WTC11 (cell line): ENCODE results near the gene CD300LG. TPM values are rescaled to one million over a fixed set of nuclear protein-coding genes. Genes with fewer than 3 reads are reported as not detected.

Source experiments
- ATAC-seq: fragments of 200-7000 bp; cut with Tn5 transposase; 2 replicates; pipeline ENCODE4 v1.10.0; 2021; ENCODE audit warnings: mild to moderate bottlenecking, moderate library complexity
- CTCF ChIA-PET: fragments of 300-600 bp; sonication (Branson Sonifier 250); formaldehyde crosslinking; loops from one replicate; lab custom pipeline; 2021; ENCODE audit warnings: antibody characterized with exemption; lab: Charles Lee
- POLR2A ChIA-PET: fragments of 350-600 bp; sonication (Branson Sonifier 250); formaldehyde crosslinking; loops from one replicate; lab custom pipeline; 2021; ENCODE audit warnings: antibody characterized with exemption; lab: Charles Lee
- DNase-seq: peaks from one replicate; pipeline ENCODE4 v3.0.0; 2021; ENCODE audit warnings: low spot score
- H3K27ac Mint-ChIP-seq: 2 replicates; pipeline ENCODE4 v1.8.0; 2021; ENCODE audit warnings: mixed read lengths
- H3K27me3 Mint-ChIP-seq: 2 replicates; pipeline ENCODE4 v1.8.0; 2021; ENCODE audit warnings: low read depth, mild to moderate bottlenecking, moderate library complexity, mixed read lengths
- H3K36me3 Mint-ChIP-seq: 2 replicates; pipeline ENCODE4 v1.8.0; 2021; ENCODE audit warnings: mixed read lengths
- H3K4me1 Mint-ChIP-seq: 2 replicates; pipeline ENCODE4 v1.8.0; 2022; ENCODE audit warnings: mixed read lengths
- H3K4me3 Mint-ChIP-seq: 2 replicates; pipeline ENCODE4 v1.8.0; 2021; ENCODE audit warnings: mild to moderate bottlenecking, moderate library complexity, mixed read lengths
- H3K9me3 Mint-ChIP-seq: 2 replicates; pipeline ENCODE4 v1.8.0; 2021; ENCODE audit warnings: mixed read lengths
- CREB1 ChIP-seq: sonication (generic); formaldehyde crosslinking; IDR thresholded peaks from 2 replicates; pipeline ENCODE4 v1.8.0; 2023; ENCODE audit warnings: mild to moderate bottlenecking, missing genetic modification reagents
- FOXK1 ChIP-seq: sonication (generic); formaldehyde crosslinking; IDR thresholded peaks from 2 replicates; pipeline ENCODE4 v1.8.0; 2022; ENCODE audit warnings: mild to moderate bottlenecking, moderate library complexity, missing genetic modification reagents
- GTF2I ChIP-seq: fragments of 250-450 bp; sonication (Bioruptor Pico); conservative IDR thresholded peaks from 2 replicates; pipeline ENCODE4 v1.4.0; 2021; ENCODE audit warnings: mild to moderate bottlenecking
- HMGA2 ChIP-seq: fragments of 250-450 bp; sonication (Bioruptor Pico); IDR thresholded peaks from 2 replicates; pipeline ENCODE4 v1.4.0; 2021; ENCODE audit warnings: mild to moderate bottlenecking, moderate library complexity
- KAT7 ChIP-seq: sonication (generic); formaldehyde crosslinking; IDR thresholded peaks from 2 replicates; pipeline ENCODE4 v1.8.1; 2023; ENCODE audit warnings: missing genetic modification reagents, mild to moderate bottlenecking, borderline replicate concordance
- NR1H2 ChIP-seq: sonication (generic); formaldehyde crosslinking; IDR thresholded peaks from 2 replicates; pipeline ENCODE4 v1.9.0; 2021; ENCODE audit warnings: mild to moderate bottlenecking, moderate library complexity, missing genetic modification reagents
- TCF7 ChIP-seq: sonication (generic); formaldehyde crosslinking; IDR thresholded peaks from 2 replicates; pipeline ENCODE4 v1.8.0; 2022; ENCODE audit warnings: mild to moderate bottlenecking, low read depth, missing genetic modification reagents, moderate library complexity
- TEAD1 ChIP-seq: sonication (generic); formaldehyde crosslinking; IDR thresholded peaks from 2 replicates; pipeline ENCODE4 v1.8.0; 2022; ENCODE audit warnings: mild to moderate bottlenecking, missing genetic modification reagents
- ZNF219 ChIP-seq: sonication (generic); formaldehyde crosslinking; IDR thresholded peaks from 2 replicates; pipeline ENCODE4 v1.8.0; 2023; ENCODE audit warnings: missing genetic modification reagents, mild to moderate bottlenecking, borderline replicate concordance
- ZNF263 ChIP-seq: sonication (generic); formaldehyde crosslinking; IDR thresholded peaks from 2 replicates; pipeline ENCODE4 v1.8.1; 2022; ENCODE audit warnings: low read depth, mild to moderate bottlenecking, moderate library complexity, missing genetic modification reagents
- total RNA-seq: library from RNA; stranded (reverse); gene quantifications from 3 replicates; pipeline ENCODE4 v1.2.3, GENCODE V29; 2021
- TF ChIP-seq, protein P1 (sequence below): sonication (generic); formaldehyde crosslinking; IDR thresholded peaks from 2 replicates; pipeline ENCODE4 v1.8.0; 2022; ENCODE audit warnings: missing genetic modification reagents
- TF ChIP-seq, protein P2 (sequence below): fragments of 250-450 bp; sonication (Bioruptor Pico); IDR thresholded peaks from 2 replicates; pipeline ENCODE4 v1.9.0; 2021; ENCODE audit warnings: mild to moderate bottlenecking
- TF ChIP-seq, protein P3 (sequence below): fragments of 250-450 bp; sonication (Bioruptor Pico); IDR thresholded peaks from 2 replicates; pipeline ENCODE4 v1.9.0; 2021; ENCODE audit warnings: mild to moderate bottlenecking, borderline replicate concordance
- TF ChIP-seq, protein P4 (sequence below): sonication (generic); formaldehyde crosslinking; IDR thresholded peaks from 2 replicates; pipeline ENCODE4 v1.8.1; 2022; ENCODE audit warnings: mild to moderate bottlenecking, missing genetic modification reagents, moderate library complexity, borderline replicate concordance
- TF ChIP-seq, protein P5 (sequence below): sonication (generic); formaldehyde crosslinking; IDR thresholded peaks from 2 replicates; pipeline ENCODE4 v1.8.0; 2022; ENCODE audit warnings: mild to moderate bottlenecking, missing genetic modification reagents
- TF ChIP-seq, protein P6 (sequence below): sonication (generic); formaldehyde crosslinking; conservative IDR thresholded peaks from 2 replicates; pipeline ENCODE4 v1.8.1; 2023; ENCODE audit warnings: mild to moderate bottlenecking, low read depth, missing genetic modification reagents, moderate library complexity
- TF ChIP-seq, protein P7 (sequence below): sonication (generic); formaldehyde crosslinking; IDR thresholded peaks from 2 replicates; pipeline ENCODE4 v1.8.1; 2023; ENCODE audit warnings: mild to moderate bottlenecking, missing genetic modification reagents

The CD300LG gene
- total RNA-seq, 1 experiment from 2014 or later = not detected

DNA sequence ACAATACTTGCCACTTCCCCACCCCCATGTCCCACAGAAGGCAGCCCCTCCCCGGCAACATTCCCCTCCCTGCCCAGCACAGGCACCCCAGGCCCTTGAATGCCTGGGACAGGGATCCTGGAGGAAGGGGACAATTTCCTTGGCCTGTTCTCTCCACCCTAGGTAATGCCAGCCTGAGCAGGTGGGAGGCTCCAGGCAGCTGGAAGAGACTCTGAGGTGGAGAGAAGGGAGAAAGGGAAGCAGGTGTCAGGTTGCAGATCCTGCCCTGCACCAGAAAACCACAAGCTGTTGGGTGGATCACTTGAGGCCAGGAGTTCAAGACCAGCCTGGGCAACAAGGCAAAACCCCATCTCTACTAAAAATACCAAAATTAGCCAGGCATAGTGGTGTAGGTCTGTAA is 51.5 kb downstream of the CD300LG start:
- Mint-ChIP-seq H3K27me3 (peaks cover 15% of the 10 kb centered on the region), H3K4me1 (peaks cover 45% of the 10 kb centered on the region)
- CTCF ChIA-PET = interaction anchor here (1.1 to 4.4 kb wide), 3 partner anchors 11 to 45 kb away, joined by 4 to 33 read pairs (median 11); no protein-coding TSS in a partner anchor
- no peak for ATAC-seq
- no peak for TF ChIP-seq ZNF263 (CRISPR knock-in tag)
- TF ChIP-seq NR1H2 (CRISPR knock-in tag) = no peak
- TF ChIP-seq TCF7 = no peak
- no peak for TF ChIP-seq GTF2I (CRISPR knock-in tag)
- TF ChIP-seq ZNF219 (CRISPR knock-in tag) = no peak
- no peak for TF ChIP-seq CREB1
- TF ChIP-seq, protein P1, sequence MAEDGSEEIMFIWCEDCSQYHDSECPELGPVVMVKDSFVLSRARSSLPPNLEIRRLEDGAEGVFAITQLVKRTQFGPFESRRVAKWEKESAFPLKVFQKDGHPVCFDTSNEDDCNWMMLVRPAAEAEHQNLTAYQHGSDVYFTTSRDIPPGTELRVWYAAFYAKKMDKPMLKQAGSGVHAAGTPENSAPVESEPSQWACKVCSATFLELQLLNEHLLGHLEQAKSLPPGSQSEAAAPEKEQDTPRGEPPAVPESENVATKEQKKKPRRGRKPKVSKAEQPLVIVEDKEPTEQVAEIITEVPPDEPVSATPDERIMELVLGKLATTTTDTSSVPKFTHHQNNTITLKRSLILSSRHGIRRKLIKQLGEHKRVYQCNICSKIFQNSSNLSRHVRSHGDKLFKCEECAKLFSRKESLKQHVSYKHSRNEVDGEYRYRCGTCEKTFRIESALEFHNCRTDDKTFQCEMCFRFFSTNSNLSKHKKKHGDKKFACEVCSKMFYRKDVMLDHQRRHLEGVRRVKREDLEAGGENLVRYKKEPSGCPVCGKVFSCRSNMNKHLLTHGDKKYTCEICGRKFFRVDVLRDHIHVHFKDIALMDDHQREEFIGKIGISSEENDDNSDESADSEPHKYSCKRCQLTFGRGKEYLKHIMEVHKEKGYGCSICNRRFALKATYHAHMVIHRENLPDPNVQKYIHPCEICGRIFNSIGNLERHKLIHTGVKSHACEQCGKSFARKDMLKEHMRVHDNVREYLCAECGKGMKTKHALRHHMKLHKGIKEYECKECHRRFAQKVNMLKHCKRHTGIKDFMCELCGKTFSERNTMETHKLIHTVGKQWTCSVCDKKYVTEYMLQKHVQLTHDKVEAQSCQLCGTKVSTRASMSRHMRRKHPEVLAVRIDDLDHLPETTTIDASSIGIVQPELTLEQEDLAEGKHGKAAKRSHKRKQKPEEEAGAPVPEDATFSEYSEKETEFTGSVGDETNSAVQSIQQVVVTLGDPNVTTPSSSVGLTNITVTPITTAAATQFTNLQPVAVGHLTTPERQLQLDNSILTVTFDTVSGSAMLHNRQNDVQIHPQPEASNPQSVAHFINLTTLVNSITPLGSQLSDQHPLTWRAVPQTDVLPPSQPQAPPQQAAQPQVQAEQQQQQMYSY (CRISPR knock-in tag) = no peak
- no peak for TF ChIP-seq HMGA2 (CRISPR knock-in tag)
- TF ChIP-seq, protein P2, sequence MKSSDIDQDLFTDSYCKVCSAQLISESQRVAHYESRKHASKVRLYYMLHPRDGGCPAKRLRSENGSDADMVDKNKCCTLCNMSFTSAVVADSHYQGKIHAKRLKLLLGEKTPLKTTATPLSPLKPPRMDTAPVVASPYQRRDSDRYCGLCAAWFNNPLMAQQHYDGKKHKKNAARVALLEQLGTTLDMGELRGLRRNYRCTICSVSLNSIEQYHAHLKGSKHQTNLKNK (CRISPR knock-in tag) = no peak
- TF ChIP-seq, protein P3, sequence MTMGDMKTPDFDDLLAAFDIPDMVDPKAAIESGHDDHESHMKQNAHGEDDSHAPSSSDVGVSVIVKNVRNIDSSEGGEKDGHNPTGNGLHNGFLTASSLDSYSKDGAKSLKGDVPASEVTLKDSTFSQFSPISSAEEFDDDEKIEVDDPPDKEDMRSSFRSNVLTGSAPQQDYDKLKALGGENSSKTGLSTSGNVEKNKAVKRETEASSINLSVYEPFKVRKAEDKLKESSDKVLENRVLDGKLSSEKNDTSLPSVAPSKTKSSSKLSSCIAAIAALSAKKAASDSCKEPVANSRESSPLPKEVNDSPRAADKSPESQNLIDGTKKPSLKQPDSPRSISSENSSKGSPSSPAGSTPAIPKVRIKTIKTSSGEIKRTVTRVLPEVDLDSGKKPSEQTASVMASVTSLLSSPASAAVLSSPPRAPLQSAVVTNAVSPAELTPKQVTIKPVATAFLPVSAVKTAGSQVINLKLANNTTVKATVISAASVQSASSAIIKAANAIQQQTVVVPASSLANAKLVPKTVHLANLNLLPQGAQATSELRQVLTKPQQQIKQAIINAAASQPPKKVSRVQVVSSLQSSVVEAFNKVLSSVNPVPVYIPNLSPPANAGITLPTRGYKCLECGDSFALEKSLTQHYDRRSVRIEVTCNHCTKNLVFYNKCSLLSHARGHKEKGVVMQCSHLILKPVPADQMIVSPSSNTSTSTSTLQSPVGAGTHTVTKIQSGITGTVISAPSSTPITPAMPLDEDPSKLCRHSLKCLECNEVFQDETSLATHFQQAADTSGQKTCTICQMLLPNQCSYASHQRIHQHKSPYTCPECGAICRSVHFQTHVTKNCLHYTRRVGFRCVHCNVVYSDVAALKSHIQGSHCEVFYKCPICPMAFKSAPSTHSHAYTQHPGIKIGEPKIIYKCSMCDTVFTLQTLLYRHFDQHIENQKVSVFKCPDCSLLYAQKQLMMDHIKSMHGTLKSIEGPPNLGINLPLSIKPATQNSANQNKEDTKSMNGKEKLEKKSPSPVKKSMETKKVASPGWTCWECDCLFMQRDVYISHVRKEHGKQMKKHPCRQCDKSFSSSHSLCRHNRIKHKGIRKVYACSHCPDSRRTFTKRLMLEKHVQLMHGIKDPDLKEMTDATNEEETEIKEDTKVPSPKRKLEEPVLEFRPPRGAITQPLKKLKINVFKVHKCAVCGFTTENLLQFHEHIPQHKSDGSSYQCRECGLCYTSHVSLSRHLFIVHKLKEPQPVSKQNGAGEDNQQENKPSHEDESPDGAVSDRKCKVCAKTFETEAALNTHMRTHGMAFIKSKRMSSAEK (CRISPR knock-in tag) = no peak
- TF ChIP-seq TEAD1 (CRISPR knock-in tag) = no peak
- TF ChIP-seq, protein P4, sequence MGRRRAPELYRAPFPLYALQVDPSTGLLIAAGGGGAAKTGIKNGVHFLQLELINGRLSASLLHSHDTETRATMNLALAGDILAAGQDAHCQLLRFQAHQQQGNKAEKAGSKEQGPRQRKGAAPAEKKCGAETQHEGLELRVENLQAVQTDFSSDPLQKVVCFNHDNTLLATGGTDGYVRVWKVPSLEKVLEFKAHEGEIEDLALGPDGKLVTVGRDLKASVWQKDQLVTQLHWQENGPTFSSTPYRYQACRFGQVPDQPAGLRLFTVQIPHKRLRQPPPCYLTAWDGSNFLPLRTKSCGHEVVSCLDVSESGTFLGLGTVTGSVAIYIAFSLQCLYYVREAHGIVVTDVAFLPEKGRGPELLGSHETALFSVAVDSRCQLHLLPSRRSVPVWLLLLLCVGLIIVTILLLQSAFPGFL (CRISPR knock-in tag) = no peak
- TF ChIP-seq, protein P5, sequence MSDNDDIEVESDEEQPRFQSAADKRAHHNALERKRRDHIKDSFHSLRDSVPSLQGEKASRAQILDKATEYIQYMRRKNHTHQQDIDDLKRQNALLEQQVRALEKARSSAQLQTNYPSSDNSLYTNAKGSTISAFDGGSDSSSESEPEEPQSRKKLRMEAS (CRISPR knock-in tag) = no peak
- no peak for TF ChIP-seq FOXK1 (CRISPR knock-in tag)
- TF ChIP-seq KAT7 (CRISPR knock-in tag) = no peak
- TF ChIP-seq, protein P6, sequence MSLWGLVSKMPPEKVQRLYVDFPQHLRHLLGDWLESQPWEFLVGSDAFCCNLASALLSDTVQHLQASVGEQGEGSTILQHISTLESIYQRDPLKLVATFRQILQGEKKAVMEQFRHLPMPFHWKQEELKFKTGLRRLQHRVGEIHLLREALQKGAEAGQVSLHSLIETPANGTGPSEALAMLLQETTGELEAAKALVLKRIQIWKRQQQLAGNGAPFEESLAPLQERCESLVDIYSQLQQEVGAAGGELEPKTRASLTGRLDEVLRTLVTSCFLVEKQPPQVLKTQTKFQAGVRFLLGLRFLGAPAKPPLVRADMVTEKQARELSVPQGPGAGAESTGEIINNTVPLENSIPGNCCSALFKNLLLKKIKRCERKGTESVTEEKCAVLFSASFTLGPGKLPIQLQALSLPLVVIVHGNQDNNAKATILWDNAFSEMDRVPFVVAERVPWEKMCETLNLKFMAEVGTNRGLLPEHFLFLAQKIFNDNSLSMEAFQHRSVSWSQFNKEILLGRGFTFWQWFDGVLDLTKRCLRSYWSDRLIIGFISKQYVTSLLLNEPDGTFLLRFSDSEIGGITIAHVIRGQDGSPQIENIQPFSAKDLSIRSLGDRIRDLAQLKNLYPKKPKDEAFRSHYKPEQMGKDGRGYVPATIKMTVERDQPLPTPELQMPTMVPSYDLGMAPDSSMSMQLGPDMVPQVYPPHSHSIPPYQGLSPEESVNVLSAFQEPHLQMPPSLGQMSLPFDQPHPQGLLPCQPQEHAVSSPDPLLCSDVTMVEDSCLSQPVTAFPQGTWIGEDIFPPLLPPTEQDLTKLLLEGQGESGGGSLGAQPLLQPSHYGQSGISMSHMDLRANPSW (CRISPR knock-in tag) = no peak
- TF ChIP-seq, protein P7, sequence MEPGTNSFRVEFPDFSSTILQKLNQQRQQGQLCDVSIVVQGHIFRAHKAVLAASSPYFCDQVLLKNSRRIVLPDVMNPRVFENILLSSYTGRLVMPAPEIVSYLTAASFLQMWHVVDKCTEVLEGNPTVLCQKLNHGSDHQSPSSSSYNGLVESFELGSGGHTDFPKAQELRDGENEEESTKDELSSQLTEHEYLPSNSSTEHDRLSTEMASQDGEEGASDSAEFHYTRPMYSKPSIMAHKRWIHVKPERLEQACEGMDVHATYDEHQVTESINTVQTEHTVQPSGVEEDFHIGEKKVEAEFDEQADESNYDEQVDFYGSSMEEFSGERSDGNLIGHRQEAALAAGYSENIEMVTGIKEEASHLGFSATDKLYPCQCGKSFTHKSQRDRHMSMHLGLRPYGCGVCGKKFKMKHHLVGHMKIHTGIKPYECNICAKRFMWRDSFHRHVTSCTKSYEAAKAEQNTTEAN (CRISPR knock-in tag) = no peak
- TF ChIP-seq, all 79 proteins: peak for 0
- H3K9me3 Mint-ChIP-seq = no peaks in the 10 kb centered on the region
- peaks cover 9% of the 10 kb centered on the region; the same call in 1 of the 2 replicates for H3K36me3 Mint-ChIP-seq
- POLR2A ChIA-PET = no interaction called here
- peak overlapping the region; percentile 75 for H3K4me3 Mint-ChIP-seq
- peak; percentile 23 for DNase-seq
- no peak overlapping the region for H3K27ac Mint-ChIP-seq
